Transverse colon (tissue), 3 donors: ENCODE measurements around the gene ZFP14.

Source experiments
- CTCF ChIP-seq, 5 experiments: fragments of 200-600 bp in 3 of 5; fragments of 450-650 bp in 2 of 5; sonication (generic) in 3 of 5; IDR thresholded peaks; 1 replicate in 2 of 5; 2 replicates in 3 of 5; pipeline ENCODE4 v1.5.1; 2016 to 2017; ENCODE audit warnings: antibody characterized with exemption in 5 of 5, inconsistent platforms in 3 of 5, mild to moderate bottlenecking in 2 of 5, moderate library complexity in 1 of 5
- POLR2A ChIP-seq: fragments of 450-650 bp; IDR thresholded peaks from one replicate; pipeline ENCODE4 v1.6.1; 2016; ENCODE audit warnings: antibody characterized with exemption, mild to moderate bottlenecking, moderate library complexity

GRCh38 chr19:36373638-36374156 lies 5.3 kb downstream of the ZFP14 start:
- no peak for TF ChIP-seq POLR2A
- no peak for TF ChIP-seq CTCF (IDR thresholded peaks at IDR 0.05)
